ENCODE measurements around the gene GPR153. TPM values are rescaled to one million over a fixed set of nuclear protein-coding genes. Genes with fewer than 3 reads are reported as not detected.

Gene GPR153
- total RNA-seq, 4 donors from 2014 or later, result 5.6 to 16.1 (median 14.2) TPM

GRCh38 chr1:6279613-6280383, 18.9 kb upstream of the GPR153 start:
- Histone ChIP-seq H3K9me3 (no peaks in the 10 kb centered on the region), H3K4me1 (peaks cover 14% of the 10 kb centered on the region), H3K36me3 (no peaks in the 10 kb centered on the region), H3K4me3 (no peak overlapping the region), H3K27ac (no peak overlapping the region), H3K27me3 (no peaks in the 10 kb centered on the region)
- TF ChIP-seq CTCF (IDR thresholded peaks at IDR 0.05) (no peak), POLR2AphosphoS5 (IDR thresholded peaks at IDR 0.05) (no peak), POLR2A (IDR thresholded peaks at IDR 0.05) (no peak), EP300 (IDR thresholded peaks at IDR 0.05) (no peak)
- 97% methylated on average over 6 of the region's 31 CpGs for WGBS
- no peak for DNase-seq (ENCODE audit: low spot score in 2 of 2)

DNA sequence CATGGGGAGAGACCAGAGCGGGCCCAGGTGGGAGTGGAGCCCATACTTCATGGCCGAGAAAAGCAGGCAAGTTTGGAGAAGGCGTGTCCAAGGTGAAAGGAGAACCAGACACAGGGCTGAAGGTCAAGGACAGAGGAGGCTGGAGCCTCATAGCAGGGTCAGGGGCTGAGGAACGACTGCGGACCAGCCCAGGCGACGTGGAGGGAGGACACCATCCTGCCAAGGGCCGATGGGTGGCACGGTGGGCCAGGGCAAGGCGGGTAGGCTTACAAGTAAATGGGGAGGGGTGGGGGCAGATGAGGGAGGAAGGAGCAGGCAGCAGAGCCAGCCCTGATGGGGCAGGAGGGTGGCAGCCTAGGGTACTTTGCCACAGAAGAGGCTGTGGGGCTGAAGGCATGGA, 18.2 kb upstream of the GPR153 start:
- DNase-seq (ENCODE audit: low spot score in 2 of 2), result no peak
- 94% methylated on average over 10 of the region's 10 CpGs for WGBS
- Histone ChIP-seq H3K9me3 (no peaks in the 10 kb centered on the region), H3K4me3 (no peak overlapping the region), H3K36me3 (no peaks in the 10 kb centered on the region), H3K27ac (no peak overlapping the region), H3K4me1 (peaks cover 14% of the 10 kb centered on the region), H3K27me3 (no peaks in the 10 kb centered on the region)
- TF ChIP-seq POLR2A (IDR thresholded peaks at IDR 0.05) (no peak), EP300 (IDR thresholded peaks at IDR 0.05) (no peak), POLR2AphosphoS5 (IDR thresholded peaks at IDR 0.05) (no peak), CTCF (IDR thresholded peaks at IDR 0.05) (no peak)

GRCh38 chr1:6278263-6278662, 17.4 kb upstream of the GPR153 start:
- Histone ChIP-seq H3K27ac (no peak overlapping the region), H3K4me1 (peaks cover 18% of the 10 kb centered on the region), H3K9me3 (no peaks in the 10 kb centered on the region), H3K36me3 (no peaks in the 10 kb centered on the region), H3K27me3 (no peaks in the 10 kb centered on the region), H3K4me3 (no peak overlapping the region)
- no peak for DNase-seq (ENCODE audit: low spot score in 2 of 2)
- TF ChIP-seq EP300 (IDR thresholded peaks at IDR 0.05) (no peak), CTCF (IDR thresholded peaks at IDR 0.05) (no peak), POLR2AphosphoS5 (IDR thresholded peaks at IDR 0.05) (no peak), POLR2A (IDR thresholded peaks at IDR 0.05) (no peak)
- WGBS, result 62% methylated on average over 9 of the region's 9 CpGs

DNA sequence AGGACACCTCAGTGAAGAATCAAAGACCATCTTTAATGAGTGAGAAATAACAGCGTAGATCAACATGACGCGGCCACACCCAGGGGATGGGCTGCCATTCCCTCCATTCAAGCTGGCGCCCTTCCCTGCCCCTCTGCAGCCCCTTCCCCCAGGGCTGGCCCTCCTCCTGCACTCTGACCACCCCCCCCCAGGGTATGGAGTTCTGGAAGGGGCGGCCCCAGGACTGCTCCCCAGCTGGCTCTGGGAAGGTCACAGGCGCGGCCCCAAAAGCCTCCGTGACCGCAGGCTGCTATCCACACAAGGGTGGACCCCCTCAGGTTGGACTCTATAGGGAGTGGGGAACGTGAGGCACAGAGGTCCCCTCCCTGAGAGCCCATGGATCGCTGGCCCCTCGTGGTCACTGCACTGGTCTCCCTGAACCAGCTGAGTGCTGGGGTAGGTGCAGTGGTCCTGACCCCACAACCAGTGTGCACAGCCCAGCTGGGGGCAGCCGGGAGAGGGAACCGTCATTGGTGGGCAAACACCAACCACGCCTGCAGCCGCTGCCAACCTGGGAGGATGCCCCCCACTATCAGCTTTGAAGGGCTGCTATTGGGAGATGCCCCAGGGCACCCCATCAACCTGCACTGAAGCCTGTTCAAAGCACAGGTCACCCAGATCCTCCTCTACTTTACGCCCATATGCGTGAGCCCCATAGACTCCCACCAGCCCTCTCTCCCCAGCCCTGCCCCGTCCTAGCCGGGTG, 16.1 kb upstream of the GPR153 start:
- H3K4me3 ChIP-seq, result no peak overlapping the region
- WGBS, result 80% methylated on average over 20 of the region's 20 CpGs
- H3K27ac ChIP-seq, result no peak overlapping the region
- DNase-seq (ENCODE audit: low spot score in 2 of 2), result no peak
- peaks cover 31% of the 10 kb centered on the region for H3K4me1 ChIP-seq
- TF ChIP-seq EP300 (IDR thresholded peaks at IDR 0.05), result no peak
- no peak for TF ChIP-seq CTCF (IDR thresholded peaks at IDR 0.05)
- TF ChIP-seq POLR2AphosphoS5 (IDR thresholded peaks at IDR 0.05), result no peak
- no peak for TF ChIP-seq POLR2A (IDR thresholded peaks at IDR 0.05)
- H3K9me3 ChIP-seq, result no peaks in the 10 kb centered on the region
- H3K27me3 ChIP-seq, result no peaks in the 10 kb centered on the region
- no peaks in the 10 kb centered on the region for H3K36me3 ChIP-seq

All from suprapubic skin (tissue), 4 donors.